Memory B cell (primary cell): ENCODE measurements around the gene ARL6IP5.
A peak's percentile ranks its signal among the peaks of the same experiment; 100 is the strongest.

Experiments used
- ATAC-seq: fragments of 150-1000 bp; cut with Tn5 transposase; 2 replicates; pipeline ENCODE4 v1.10.0; 2021; ENCODE audit warnings: low read depth, mild to moderate bottlenecking, moderate library complexity
- DNase-seq, 2 donors: peaks; one replicate each; pipeline ENCODE4 v3.0.0; 2022; ENCODE audit warnings: low spot score in 2 of 2
- H3K27ac Mint-ChIP-seq: one replicate; pipeline ENCODE4 v1.8.0; 2022; ENCODE audit warnings: mild to moderate bottlenecking, moderate library complexity, mixed read lengths
- H3K27me3 Mint-ChIP-seq: one replicate; pipeline ENCODE4 v1.8.0; 2022; ENCODE audit warnings: mixed read lengths
- H3K36me3 Mint-ChIP-seq: one replicate; pipeline ENCODE4 v1.8.0; 2022; ENCODE audit warnings: mild to moderate bottlenecking, mixed read lengths
- H3K4me1 Mint-ChIP-seq: one replicate; pipeline ENCODE4 v1.8.0; 2022; ENCODE audit warnings: mixed read lengths
- H3K4me3 Mint-ChIP-seq: one replicate; pipeline ENCODE4 v1.8.0; 2022; ENCODE audit warnings: mild to moderate bottlenecking, moderate library complexity, mixed read lengths
- H3K9me3 Mint-ChIP-seq: one replicate; pipeline ENCODE4 v1.8.0; 2022; ENCODE audit warnings: mixed read lengths

ARL6IP5 gene

GRCh38 chr3:69084326-69085167, at the start of gene ARL6IP5:
TSS of gene ARL6IP5 (plus strand) at chr3:69084937. CDS start at chr3:69085048, 111 bp downstream.
- ATAC-seq = peak; percentile 77
- no peaks in the 10 kb centered on the region for H3K27me3 Mint-ChIP-seq
- H3K27ac Mint-ChIP-seq = peak within 1 kb of the TSS; percentile 99
- peak within 1 kb of the TSS; percentile 98 for H3K4me3 Mint-ChIP-seq
- peak; percentile 79 to 90 for DNase-seq
- H3K9me3 Mint-ChIP-seq = no peaks in the 10 kb centered on the region
- H3K4me1 Mint-ChIP-seq = peaks cover 42% of the 10 kb centered on the region
- H3K36me3 Mint-ChIP-seq = peaks cover 5% of the 10 kb centered on the region

- ATAC-seq (no peak), DNase-seq (no peak)
- Mint-ChIP-seq H3K9me3 (no peaks in the 10 kb centered on the region), H3K27me3 (no peaks in the 10 kb centered on the region), H3K36me3 (peaks cover 35% of the 10 kb centered on the region), H3K4me3 (no peak overlapping the region), H3K27ac (peak overlapping the region; percentile 28), H3K4me1 (peaks cover 16% of the 10 kb centered on the region)
These were observed 40.1 kb upstream of the ARL6IP5 start for GRCh38 chr3:69044608-69045007.

- no peaks in the 10 kb centered on the region for H3K27me3 Mint-ChIP-seq
- DNase-seq (no peak), ATAC-seq (no peak)
- H3K36me3 Mint-ChIP-seq = peaks cover 19% of the 10 kb centered on the region
- H3K4me1 Mint-ChIP-seq = peaks cover 29% of the 10 kb centered on the region
- no peak overlapping the region for H3K4me3 Mint-ChIP-seq
- no peak overlapping the region for H3K27ac Mint-ChIP-seq
- H3K9me3 Mint-ChIP-seq = no peaks in the 10 kb centered on the region
These were observed 35.7 kb upstream of the ARL6IP5 start for GRCh38 chr3:69048990-69049389.

GRCh38 chr3:69051756-69052471, 32.8 kb upstream of the ARL6IP5 start, which contains the start of gene TMF1:
TSS of gene TMF1 (minus strand) at chr3:69052333. CDS start at chr3:69052086, 247 bp downstream.
- ATAC-seq (peak; percentile 91), DNase-seq (peak; percentile 95 to 96)
- peaks cover 15% of the 10 kb centered on the region for H3K36me3 Mint-ChIP-seq
- H3K9me3 Mint-ChIP-seq = no peaks in the 10 kb centered on the region
- H3K27ac Mint-ChIP-seq = peak within 1 kb of the TSS; percentile 99
- no peaks in the 10 kb centered on the region for H3K27me3 Mint-ChIP-seq
- peaks cover 26% of the 10 kb centered on the region for H3K4me1 Mint-ChIP-seq
- H3K4me3 Mint-ChIP-seq = peak within 1 kb of the TSS; percentile 98

GRCh38 chr3:69052472-69052898, 32.3 kb upstream of the ARL6IP5 start:
- Mint-ChIP-seq H3K27me3 (no peaks in the 10 kb centered on the region), H3K4me1 (peaks cover 23% of the 10 kb centered on the region), H3K27ac (peak overlapping the region; percentile 99), H3K9me3 (no peaks in the 10 kb centered on the region), H3K4me3 (peak overlapping the region; percentile 98), H3K36me3 (peaks cover 11% of the 10 kb centered on the region)
- no peak for DNase-seq
- no peak for ATAC-seq

GRCh38 chr3:69058180-69058946, 26.4 kb upstream of the ARL6IP5 start:
- Mint-ChIP-seq H3K4me3 (peak overlapping the region; percentile 67), H3K27ac (peak overlapping the region; percentile 92), H3K36me3 (peaks cover 27% of the 10 kb centered on the region), H3K4me1 (peaks cover 17% of the 10 kb centered on the region), H3K27me3 (no peaks in the 10 kb centered on the region), H3K9me3 (no peaks in the 10 kb centered on the region)
- ATAC-seq (peak; percentile 100), DNase-seq (peak in 1 of 2 donors; percentile 35)

- peak overlapping the region; percentile 3 for H3K4me3 Mint-ChIP-seq
- H3K36me3 Mint-ChIP-seq = peaks cover 30% of the 10 kb centered on the region
- no peak for DNase-seq
- peaks cover 17% of the 10 kb centered on the region for H3K4me1 Mint-ChIP-seq
- no peak for ATAC-seq
- no peaks in the 10 kb centered on the region for H3K9me3 Mint-ChIP-seq
- H3K27me3 Mint-ChIP-seq = no peaks in the 10 kb centered on the region
- peak overlapping the region; percentile 92 for H3K27ac Mint-ChIP-seq
These were observed 25.9 kb upstream of the ARL6IP5 start for GRCh38 chr3:69058947-69059224.

- H3K27me3 Mint-ChIP-seq = no peaks in the 10 kb centered on the region
- peak overlapping the region; percentile 92 for H3K27ac Mint-ChIP-seq
- peaks cover 17% of the 10 kb centered on the region for H3K4me1 Mint-ChIP-seq
- H3K4me3 Mint-ChIP-seq = no peak overlapping the region
- no peak for ATAC-seq
- no peak for DNase-seq
- H3K36me3 Mint-ChIP-seq = peaks cover 32% of the 10 kb centered on the region
- no peaks in the 10 kb centered on the region for H3K9me3 Mint-ChIP-seq
These were observed 25.0 kb upstream of the ARL6IP5 start for GRCh38 chr3:69059688-69060087.

- no peak for DNase-seq
- peaks cover 30% of the 10 kb centered on the region for H3K36me3 Mint-ChIP-seq
- H3K4me3 Mint-ChIP-seq = no peak overlapping the region
- no peaks in the 10 kb centered on the region for H3K9me3 Mint-ChIP-seq
- H3K4me1 Mint-ChIP-seq = peaks cover 12% of the 10 kb centered on the region
- no peaks in the 10 kb centered on the region for H3K27me3 Mint-ChIP-seq
- peak overlapping the region; percentile 60 for H3K27ac Mint-ChIP-seq
- no peak for ATAC-seq
These were observed 21.1 kb upstream of the ARL6IP5 start for GRCh38 chr3:69063636-69064035.

- Mint-ChIP-seq H3K9me3 (no peaks in the 10 kb centered on the region), H3K27me3 (no peaks in the 10 kb centered on the region), H3K27ac (no peak overlapping the region), H3K4me1 (no peaks in the 10 kb centered on the region), H3K4me3 (no peak overlapping the region), H3K36me3 (peaks cover 19% of the 10 kb centered on the region)
- ATAC-seq = no peak
- DNase-seq = no peak
These were observed 19.3 kb upstream of the ARL6IP5 start for GRCh38 chr3:69065318-69065964.

GRCh38 chr3:69066121-69066520, 18.6 kb upstream of the ARL6IP5 start:
- Mint-ChIP-seq H3K27me3 (no peaks in the 10 kb centered on the region), H3K4me3 (no peak overlapping the region), H3K4me1 (peaks cover 4% of the 10 kb centered on the region), H3K27ac (no peak overlapping the region), H3K9me3 (no peaks in the 10 kb centered on the region), H3K36me3 (peaks cover 18% of the 10 kb centered on the region)
- no peak for ATAC-seq
- DNase-seq = no peak

GRCh38 chr3:69072928-69073327, 11.8 kb upstream of the ARL6IP5 start:
- Mint-ChIP-seq H3K4me3 (no peak overlapping the region), H3K36me3 (peaks cover 23% of the 10 kb centered on the region), H3K27me3 (no peaks in the 10 kb centered on the region), H3K27ac (peak overlapping the region; percentile 43), H3K9me3 (no peaks in the 10 kb centered on the region), H3K4me1 (peaks cover 21% of the 10 kb centered on the region)
- no peak for DNase-seq
- ATAC-seq = no peak

- H3K36me3 Mint-ChIP-seq = peaks cover 2% of the 10 kb centered on the region
- H3K4me3 Mint-ChIP-seq = peak overlapping the region; percentile 84
- H3K4me1 Mint-ChIP-seq = peaks cover 35% of the 10 kb centered on the region
- H3K9me3 Mint-ChIP-seq = no peaks in the 10 kb centered on the region
- H3K27ac Mint-ChIP-seq = peak overlapping the region; percentile 99
- no peak for DNase-seq
- H3K27me3 Mint-ChIP-seq = no peaks in the 10 kb centered on the region
- no peak for ATAC-seq
These were observed 5.2 kb upstream of the ARL6IP5 start for GRCh38 chr3:69079269-69080159.
